Calu3 (cell line): ENCODE data around the gene GATB. TPM values are rescaled to one million over a fixed set of nuclear protein-coding genes. Genes with fewer than 3 reads are reported as not detected.

Source experiments
- BruUV-seq: library from RNA; stranded (reverse); fragments of 400-500 nt; replicated peaks from 2 replicates; lab custom pipeline; 2021; lab: Mats Ljungman, UMichigan
- CTCF ChIA-PET: fragments of 300-600 bp; sonication (Branson Sonifier 250); formaldehyde crosslinking; loops from one replicate; lab custom pipeline; 2022; ENCODE audit warnings: antibody characterized with exemption; lab: Charles Lee
- DNase-seq: peaks from one replicate; pipeline ENCODE4 v3.0.0; 2022
- H3K27ac Mint-ChIP-seq: one replicate; pipeline ENCODE4 v1.8.0; 2022; ENCODE audit warnings: mixed read lengths; ENCODE audit not compliant: unreplicated experiment
- H3K27me3 Mint-ChIP-seq: one replicate; pipeline ENCODE4 v1.8.0; 2022; ENCODE audit warnings: mixed read lengths; ENCODE audit not compliant: unreplicated experiment
- H3K36me3 Mint-ChIP-seq: one replicate; pipeline ENCODE4 v1.8.0; 2022; ENCODE audit warnings: mild to moderate bottlenecking, moderate library complexity, mixed read lengths; ENCODE audit not compliant: insufficient read depth, unreplicated experiment
- H3K4me1 Mint-ChIP-seq: one replicate; pipeline ENCODE4 v1.8.0; 2022; ENCODE audit warnings: mild to moderate bottlenecking, low read depth, mixed read lengths; ENCODE audit not compliant: unreplicated experiment
- H3K4me3 Mint-ChIP-seq: one replicate; pipeline ENCODE4 v1.8.0; 2022; ENCODE audit warnings: mild to moderate bottlenecking, low read depth, moderate library complexity, mixed read lengths; ENCODE audit not compliant: unreplicated experiment
- H3K9me3 Mint-ChIP-seq: one replicate; pipeline ENCODE4 v1.8.0; 2022; ENCODE audit warnings: low read depth, mixed read lengths; ENCODE audit not compliant: unreplicated experiment
- CTCF ChIP-seq: fragments of 200-600 bp; IDR thresholded peaks from one replicate; pipeline ENCODE4 v1.8.0; 2022; ENCODE audit warnings: antibody characterized with exemption; ENCODE audit not compliant: unreplicated experiment
- intact Hi-C: fragments of 100-400 bp; cut with micrococcal nuclease; formaldehyde crosslinking; loops from one replicate; pipeline ENCODE4 v1.10.0; 2022; ENCODE audit not compliant: unreplicated experiment
- total RNA-seq: library from RNA; stranded (reverse); gene quantifications from 2 replicates; pipeline ENCODE4 v1.2.3, GENCODE V29; 2022

The GATB gene
- total RNA-seq, 1 experiment from 2014 or later: 11.6 TPM

GRCh38 chr4:151804086-151804630, 43.4 kb upstream of the GATB start:
- BruUV-seq: no TSS peak
- CTCF ChIA-PET: no interaction called here
- no peaks in the 10 kb centered on the region for H3K36me3 Mint-ChIP-seq
- intact Hi-C loops: no loop called here
- H3K27ac Mint-ChIP-seq: no peak overlapping the region
- H3K27me3 Mint-ChIP-seq: peaks cover 19% of the 10 kb centered on the region
- no peaks in the 10 kb centered on the region for H3K9me3 Mint-ChIP-seq
- no peak for TF ChIP-seq CTCF
- no peak for DNase-seq
- no peaks in the 10 kb centered on the region for H3K4me1 Mint-ChIP-seq
- no peak overlapping the region for H3K4me3 Mint-ChIP-seq

- Mint-ChIP-seq H3K36me3 (no peaks in the 10 kb centered on the region), H3K27me3 (peaks cover 20% of the 10 kb centered on the region), H3K4me1 (no peaks in the 10 kb centered on the region), H3K27ac (no peak overlapping the region), H3K4me3 (no peak overlapping the region), H3K9me3 (no peaks in the 10 kb centered on the region)
- no TSS peak for BruUV-seq
- CTCF ChIA-PET: no interaction called here
- TF ChIP-seq CTCF: no peak
- no peak for DNase-seq
- intact Hi-C loops: no loop called here
Observed at GRCh38 chr4:151803246-151803645, 42.4 kb upstream of the GATB start.

- Mint-ChIP-seq H3K9me3 (no peaks in the 10 kb centered on the region), H3K27ac (no peak overlapping the region), H3K27me3 (peaks cover 20% of the 10 kb centered on the region), H3K4me1 (no peaks in the 10 kb centered on the region), H3K36me3 (no peaks in the 10 kb centered on the region), H3K4me3 (no peak overlapping the region)
- peak; percentile 46 for DNase-seq
- intact Hi-C loops: no loop called here
- TF ChIP-seq CTCF: peak; percentile 68
- CTCF ChIA-PET: interaction anchor here (0.7 kb wide), 1 partner anchor 593 kb away, joined by 9 read pairs; no protein-coding TSS in a partner anchor
- BruUV-seq: no TSS peak
Observed at GRCh38 chr4:151801547-151802516, 41.0 kb upstream of the GATB start.

- intact Hi-C loops: no loop called here
- no peak overlapping the region for H3K4me3 Mint-ChIP-seq
- no peak for DNase-seq
- no peak overlapping the region for H3K27ac Mint-ChIP-seq
- no peak for TF ChIP-seq CTCF
- no peaks in the 10 kb centered on the region for H3K4me1 Mint-ChIP-seq
- BruUV-seq: no TSS peak
- no peaks in the 10 kb centered on the region for H3K9me3 Mint-ChIP-seq
- CTCF ChIA-PET: no interaction called here
- peaks cover 31% of the 10 kb centered on the region for H3K27me3 Mint-ChIP-seq
- no peaks in the 10 kb centered on the region for H3K36me3 Mint-ChIP-seq
Observed at GRCh38 chr4:151799417-151800012, 38.7 kb upstream of the GATB start.
